ENCODE measurements around the gene LETM1.

The LETM1 gene

DNA sequence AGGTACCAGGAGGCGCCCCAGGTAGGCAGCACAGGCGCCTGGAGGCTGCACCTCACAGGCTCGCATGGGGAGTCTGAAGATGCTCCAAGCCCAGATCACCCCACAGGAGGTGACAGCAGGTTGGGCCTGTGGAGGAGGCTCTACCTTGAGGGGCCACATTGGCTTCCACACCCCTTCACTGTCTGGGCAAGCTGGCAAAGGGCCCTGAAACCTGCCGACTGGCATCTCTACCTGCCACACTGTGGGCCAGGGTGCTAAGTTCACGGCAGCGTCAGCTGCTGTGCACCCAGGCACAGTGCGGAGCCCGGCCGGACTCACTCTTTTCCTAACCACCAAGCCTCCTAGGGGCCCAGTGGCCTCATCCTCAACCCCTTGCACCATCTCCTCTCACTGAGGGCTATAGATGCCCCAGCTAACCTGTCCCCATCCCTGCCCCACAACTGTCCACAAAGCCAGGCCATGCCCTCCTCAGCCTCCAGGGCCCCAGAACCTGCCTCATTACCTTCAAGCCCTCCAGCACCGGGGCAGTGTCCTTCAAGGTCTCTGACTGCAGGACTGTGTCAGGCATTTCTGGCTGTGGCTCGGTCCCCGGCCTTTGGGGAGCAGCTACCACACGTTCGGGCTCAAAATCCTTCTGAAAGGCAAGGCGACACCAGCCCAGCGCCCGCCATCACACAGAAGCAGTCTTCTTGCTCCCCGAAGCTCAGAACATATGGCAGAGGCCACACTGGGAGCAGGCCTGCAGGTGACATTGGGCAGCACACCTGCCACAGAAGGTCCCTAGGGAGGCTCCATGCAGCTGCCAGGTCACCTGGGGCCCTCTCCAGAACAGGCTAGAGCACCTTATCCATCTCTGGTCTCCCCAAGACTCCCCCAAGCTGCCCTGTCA lies 34.0 kb downstream of the LETM1 start:
- no peak overlapping the region for H3K4me3 Mint-ChIP-seq
- no peak overlapping the region for H3K27ac Mint-ChIP-seq
- no peaks in the 10 kb centered on the region for H3K4me1 Mint-ChIP-seq
- H3K36me3 Mint-ChIP-seq (ENCODE audit: low read depth), result peaks cover 56% of the 10 kb centered on the region
- peaks cover 4% of the 10 kb centered on the region for H3K27me3 Mint-ChIP-seq (ENCODE audit: low read depth)
- H3K9me3 Mint-ChIP-seq, result no peaks in the 10 kb centered on the region
- TF ChIP-seq, protein P1, sequence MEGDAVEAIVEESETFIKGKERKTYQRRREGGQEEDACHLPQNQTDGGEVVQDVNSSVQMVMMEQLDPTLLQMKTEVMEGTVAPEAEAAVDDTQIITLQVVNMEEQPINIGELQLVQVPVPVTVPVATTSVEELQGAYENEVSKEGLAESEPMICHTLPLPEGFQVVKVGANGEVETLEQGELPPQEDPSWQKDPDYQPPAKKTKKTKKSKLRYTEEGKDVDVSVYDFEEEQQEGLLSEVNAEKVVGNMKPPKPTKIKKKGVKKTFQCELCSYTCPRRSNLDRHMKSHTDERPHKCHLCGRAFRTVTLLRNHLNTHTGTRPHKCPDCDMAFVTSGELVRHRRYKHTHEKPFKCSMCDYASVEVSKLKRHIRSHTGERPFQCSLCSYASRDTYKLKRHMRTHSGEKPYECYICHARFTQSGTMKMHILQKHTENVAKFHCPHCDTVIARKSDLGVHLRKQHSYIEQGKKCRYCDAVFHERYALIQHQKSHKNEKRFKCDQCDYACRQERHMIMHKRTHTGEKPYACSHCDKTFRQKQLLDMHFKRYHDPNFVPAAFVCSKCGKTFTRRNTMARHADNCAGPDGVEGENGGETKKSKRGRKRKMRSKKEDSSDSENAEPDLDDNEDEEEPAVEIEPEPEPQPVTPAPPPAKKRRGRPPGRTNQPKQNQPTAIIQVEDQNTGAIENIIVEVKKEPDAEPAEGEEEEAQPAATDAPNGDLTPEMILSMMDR (IDR thresholded peaks at IDR 0.05; ENCODE audit: unreplicated experiment in 3 of 3), result no peak

GRCh38 chr4:1819816-1820215 lies 36.1 kb downstream of the LETM1 start:
- TF ChIP-seq, protein P1 (IDR thresholded peaks at IDR 0.05; ENCODE audit: unreplicated experiment in 3 of 3), result no peak
- Mint-ChIP-seq H3K4me3 (no peak overlapping the region), H3K4me1 (no peaks in the 10 kb centered on the region), H3K36me3 (ENCODE audit: low read depth) (peaks cover 50% of the 10 kb centered on the region), H3K27ac (no peak overlapping the region), H3K9me3 (no peaks in the 10 kb centered on the region), H3K27me3 (ENCODE audit: low read depth) (peaks cover 4% of the 10 kb centered on the region)

DNA sequence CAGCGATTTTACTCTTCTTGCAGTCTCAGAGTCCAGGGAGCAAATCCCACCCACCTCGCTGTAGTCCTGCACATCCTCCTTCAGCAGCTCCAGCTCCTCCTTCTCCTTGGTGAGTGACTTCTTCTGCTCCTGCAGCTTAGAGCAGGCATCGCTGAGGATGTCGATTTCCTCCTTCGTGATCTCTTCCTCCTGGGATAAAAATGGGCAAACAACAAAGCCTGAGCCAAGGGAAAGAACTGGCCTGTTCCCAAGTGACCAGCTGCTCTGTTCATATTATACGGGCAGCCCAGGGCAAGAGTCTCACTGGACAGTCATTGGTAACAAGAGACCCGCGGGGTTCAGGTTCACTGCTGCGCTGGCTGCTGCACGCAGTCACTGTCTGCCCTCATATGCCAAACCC lies 36.7 kb downstream of the LETM1 start:
- Mint-ChIP-seq H3K9me3 (no peaks in the 10 kb centered on the region), H3K4me1 (no peaks in the 10 kb centered on the region), H3K27me3 (ENCODE audit: low read depth) (peaks cover 4% of the 10 kb centered on the region), H3K4me3 (no peak overlapping the region), H3K27ac (no peak overlapping the region), H3K36me3 (ENCODE audit: low read depth) (peaks cover 50% of the 10 kb centered on the region)
- TF ChIP-seq, protein P1 (IDR thresholded peaks at IDR 0.05; ENCODE audit: unreplicated experiment in 3 of 3), result no peak

GRCh38 chr4:1815997-1816860 lies 39.7 kb downstream of the LETM1 start:
- Mint-ChIP-seq H3K36me3 (ENCODE audit: low read depth) (peaks cover 40% of the 10 kb centered on the region), H3K4me3 (no peak overlapping the region), H3K4me1 (no peaks in the 10 kb centered on the region), H3K9me3 (no peaks in the 10 kb centered on the region), H3K27me3 (ENCODE audit: low read depth) (peaks cover 4% of the 10 kb centered on the region), H3K27ac (no peak overlapping the region)
- TF ChIP-seq, protein P1 (IDR thresholded peaks at IDR 0.05; ENCODE audit: unreplicated experiment in 3 of 3), result no peak

DNA sequence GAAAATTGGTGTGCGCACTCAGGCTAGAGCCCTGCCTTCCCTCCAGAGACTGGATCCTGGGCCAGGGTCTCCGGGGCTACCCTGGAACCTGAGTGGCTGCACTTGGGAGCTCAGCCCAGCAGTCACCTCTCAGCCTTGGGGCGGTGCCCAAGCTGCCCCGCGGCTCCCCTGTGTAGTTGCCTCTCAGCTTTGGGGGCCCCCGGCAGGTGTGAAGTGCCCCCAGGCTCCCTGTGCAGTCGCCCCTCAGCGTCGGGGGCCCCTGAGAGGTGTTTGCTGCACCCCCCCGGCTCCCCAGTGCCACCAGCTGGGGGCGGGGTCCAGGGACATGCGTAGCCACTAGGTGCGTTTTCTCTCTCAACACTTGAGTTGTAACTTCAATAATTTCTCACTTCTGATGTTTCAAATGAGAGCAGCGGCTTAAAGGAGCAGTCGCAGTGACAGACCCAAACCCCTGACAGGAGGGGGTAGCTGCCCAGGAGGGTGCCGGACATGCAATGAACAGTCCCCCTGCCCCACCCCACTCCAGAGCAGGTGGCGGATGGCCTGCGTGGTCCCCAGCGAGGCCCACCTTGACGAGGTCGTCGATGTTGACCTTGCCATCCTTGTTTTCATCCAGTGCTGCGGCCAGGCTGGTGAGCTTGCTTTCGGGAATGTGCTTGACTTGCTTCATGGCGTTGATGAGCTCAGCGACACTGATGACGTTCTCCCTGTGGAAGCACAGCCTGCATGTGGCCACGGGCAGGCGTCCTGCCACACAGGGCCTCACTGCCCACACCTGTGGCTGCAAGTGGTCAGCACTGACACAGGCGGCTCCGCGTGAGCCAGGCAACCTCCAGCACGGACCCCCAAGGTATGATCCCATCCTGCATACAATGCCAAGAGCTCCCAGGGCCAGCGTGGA lies 40.6 kb downstream of the LETM1 start:
- peaks cover 39% of the 10 kb centered on the region for H3K36me3 Mint-ChIP-seq (ENCODE audit: low read depth)
- no peak overlapping the region for H3K27ac Mint-ChIP-seq
- H3K9me3 Mint-ChIP-seq, result no peaks in the 10 kb centered on the region
- peaks cover 3% of the 10 kb centered on the region for H3K27me3 Mint-ChIP-seq (ENCODE audit: low read depth)
- H3K4me3 Mint-ChIP-seq, result no peak overlapping the region
- H3K4me1 Mint-ChIP-seq, result no peaks in the 10 kb centered on the region
- TF ChIP-seq, protein P1 (IDR thresholded peaks at IDR 0.05; ENCODE audit: unreplicated experiment in 3 of 3), result no peak

All from nephron (organoid).